C4-2B (cell line): ENCODE results near the gene APC2.

ENCODE experiments used
- ZFX ChIP-seq: fragments of 450-650 bp; IDR thresholded peaks from 2 replicates; pipeline ENCODE4 v1.6.1; 2017
- TF ChIP-seq, protein P1 (sequence below): fragments of 450-650 bp; conservative IDR thresholded peaks from 2 replicates; pipeline ENCODE4 v1.5.1; 2017; ENCODE audit warnings: mild to moderate bottlenecking

DNA sequence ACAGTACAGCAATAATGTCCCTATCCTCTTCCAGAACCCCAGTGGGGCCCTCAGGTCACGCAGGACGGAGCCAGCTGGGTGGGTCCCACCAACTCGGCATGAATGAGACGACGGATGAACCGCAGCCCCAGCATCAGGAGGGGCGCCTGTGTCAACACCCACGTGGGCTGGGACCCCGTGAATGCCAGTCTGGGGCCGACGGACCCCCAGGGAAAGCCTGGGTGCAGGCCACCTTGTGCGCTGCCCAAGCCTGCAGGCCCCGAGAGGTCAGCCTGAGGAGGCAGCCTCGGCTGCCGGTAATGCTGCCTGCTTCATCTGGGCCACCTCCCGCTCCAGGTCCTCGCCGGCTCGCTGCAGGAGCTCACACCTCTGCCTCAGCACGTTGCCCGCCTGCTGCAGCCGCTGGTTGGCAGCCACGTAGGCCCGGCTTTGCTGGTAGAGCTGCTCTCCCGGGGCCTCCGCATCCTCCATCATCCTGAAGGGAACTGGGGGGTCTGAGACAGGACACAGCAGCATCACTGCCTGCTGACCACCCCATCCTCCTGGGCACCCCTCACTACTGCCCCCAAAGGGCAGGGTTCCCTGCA lies 24.9 kb downstream of the APC2 start:
- TF ChIP-seq, protein P1, sequence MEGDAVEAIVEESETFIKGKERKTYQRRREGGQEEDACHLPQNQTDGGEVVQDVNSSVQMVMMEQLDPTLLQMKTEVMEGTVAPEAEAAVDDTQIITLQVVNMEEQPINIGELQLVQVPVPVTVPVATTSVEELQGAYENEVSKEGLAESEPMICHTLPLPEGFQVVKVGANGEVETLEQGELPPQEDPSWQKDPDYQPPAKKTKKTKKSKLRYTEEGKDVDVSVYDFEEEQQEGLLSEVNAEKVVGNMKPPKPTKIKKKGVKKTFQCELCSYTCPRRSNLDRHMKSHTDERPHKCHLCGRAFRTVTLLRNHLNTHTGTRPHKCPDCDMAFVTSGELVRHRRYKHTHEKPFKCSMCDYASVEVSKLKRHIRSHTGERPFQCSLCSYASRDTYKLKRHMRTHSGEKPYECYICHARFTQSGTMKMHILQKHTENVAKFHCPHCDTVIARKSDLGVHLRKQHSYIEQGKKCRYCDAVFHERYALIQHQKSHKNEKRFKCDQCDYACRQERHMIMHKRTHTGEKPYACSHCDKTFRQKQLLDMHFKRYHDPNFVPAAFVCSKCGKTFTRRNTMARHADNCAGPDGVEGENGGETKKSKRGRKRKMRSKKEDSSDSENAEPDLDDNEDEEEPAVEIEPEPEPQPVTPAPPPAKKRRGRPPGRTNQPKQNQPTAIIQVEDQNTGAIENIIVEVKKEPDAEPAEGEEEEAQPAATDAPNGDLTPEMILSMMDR = no peak
- no peak for TF ChIP-seq ZFX
